ENCODE data around the gene ATP2C1. TPM values are rescaled to one million over a fixed set of nuclear protein-coding genes. Genes with fewer than 3 reads are reported as not detected.
A peak's percentile ranks its signal among the peaks of the same experiment; 100 is the strongest.

The ATP2C1 gene
- total RNA-seq, 1 donor from 2014 or later: 102 TPM

GRCh38 chr3:131028844-131029243, 135.0 kb downstream of the ATP2C1 start:
- Mint-ChIP-seq H3K4me3 (ENCODE audit: unreplicated experiment) (no peak overlapping the region), H3K9me3 (ENCODE audit: unreplicated experiment) (no peaks in the 10 kb centered on the region), H3K27ac (ENCODE audit: unreplicated experiment) (no peak overlapping the region), H3K4me1 (ENCODE audit: unreplicated experiment) (peaks cover 12% of the 10 kb centered on the region), H3K27me3 (ENCODE audit: unreplicated experiment) (peaks cover 5% of the 10 kb centered on the region), H3K36me3 (ENCODE audit: low read depth, unreplicated experiment) (no peaks in the 10 kb centered on the region)
- no peak for DNase-seq (ENCODE audit: low spot score)
- TF ChIP-seq CTCF (IDR thresholded peaks at IDR 0.05; ENCODE audit: unreplicated experiment): no peak

GRCh38 chr3:131031660-131032059, 137.8 kb downstream of the ATP2C1 start:
- H3K9me3 Mint-ChIP-seq (ENCODE audit: unreplicated experiment): no peaks in the 10 kb centered on the region
- DNase-seq (ENCODE audit: low spot score): no peak
- no peak overlapping the region for H3K27ac Mint-ChIP-seq (ENCODE audit: unreplicated experiment)
- no peaks in the 10 kb centered on the region for H3K36me3 Mint-ChIP-seq (ENCODE audit: low read depth, unreplicated experiment)
- TF ChIP-seq CTCF (IDR thresholded peaks at IDR 0.05; ENCODE audit: unreplicated experiment): no peak
- H3K27me3 Mint-ChIP-seq (ENCODE audit: unreplicated experiment): peaks cover 4% of the 10 kb centered on the region
- H3K4me3 Mint-ChIP-seq (ENCODE audit: unreplicated experiment): no peak overlapping the region
- H3K4me1 Mint-ChIP-seq (ENCODE audit: unreplicated experiment): peaks cover 6% of the 10 kb centered on the region

- H3K4me3 Mint-ChIP-seq (ENCODE audit: unreplicated experiment): no peak overlapping the region
- H3K4me1 Mint-ChIP-seq (ENCODE audit: unreplicated experiment): no peaks in the 10 kb centered on the region
- H3K27me3 Mint-ChIP-seq (ENCODE audit: unreplicated experiment): no peaks in the 10 kb centered on the region
- H3K9me3 Mint-ChIP-seq (ENCODE audit: unreplicated experiment): no peaks in the 10 kb centered on the region
- DNase-seq (ENCODE audit: low spot score): peak; percentile 47
- H3K36me3 Mint-ChIP-seq (ENCODE audit: low read depth, unreplicated experiment): no peaks in the 10 kb centered on the region
- H3K27ac Mint-ChIP-seq (ENCODE audit: unreplicated experiment): no peak overlapping the region
- TF ChIP-seq CTCF (IDR thresholded peaks at IDR 0.05; ENCODE audit: unreplicated experiment): peak; percentile 87
Measured at GRCh38 chr3:131033480-131034080, 139.7 kb downstream of the ATP2C1 start.

- no peak overlapping the region for H3K27ac Mint-ChIP-seq (ENCODE audit: unreplicated experiment)
- no peaks in the 10 kb centered on the region for H3K27me3 Mint-ChIP-seq (ENCODE audit: unreplicated experiment)
- H3K9me3 Mint-ChIP-seq (ENCODE audit: unreplicated experiment): no peaks in the 10 kb centered on the region
- H3K36me3 Mint-ChIP-seq (ENCODE audit: low read depth, unreplicated experiment): peaks cover 3% of the 10 kb centered on the region
- no peak for DNase-seq (ENCODE audit: low spot score)
- H3K4me3 Mint-ChIP-seq (ENCODE audit: unreplicated experiment): no peak overlapping the region
- TF ChIP-seq CTCF (IDR thresholded peaks at IDR 0.05; ENCODE audit: unreplicated experiment): no peak
- peaks cover 12% of the 10 kb centered on the region for H3K4me1 Mint-ChIP-seq (ENCODE audit: unreplicated experiment)
Measured at GRCh38 chr3:131036200-131036816, 142.4 kb downstream of the ATP2C1 start.

GRCh38 chr3:131036986-131037385, 143.1 kb downstream of the ATP2C1 start:
- Mint-ChIP-seq H3K4me1 (ENCODE audit: unreplicated experiment) (peaks cover 16% of the 10 kb centered on the region), H3K9me3 (ENCODE audit: unreplicated experiment) (no peaks in the 10 kb centered on the region), H3K4me3 (ENCODE audit: unreplicated experiment) (no peak overlapping the region), H3K36me3 (ENCODE audit: low read depth, unreplicated experiment) (peaks cover 8% of the 10 kb centered on the region), H3K27ac (ENCODE audit: unreplicated experiment) (no peak overlapping the region), H3K27me3 (ENCODE audit: unreplicated experiment) (no peaks in the 10 kb centered on the region)
- TF ChIP-seq CTCF (IDR thresholded peaks at IDR 0.05; ENCODE audit: unreplicated experiment): no peak
- no peak for DNase-seq (ENCODE audit: low spot score)
